ENCODE measurements around the gene SOX21. TPM values are rescaled to one million over a fixed set of nuclear protein-coding genes. Genes with fewer than 3 reads are reported as not detected.

Gene SOX21
- total RNA-seq, 1 experiment from 2014 or later = not detected

- Histone ChIP-seq H3K36me3 (no peaks in the 10 kb centered on the region), H3K27me3 (no peaks in the 10 kb centered on the region), H3K9me3 (replicated peaks) (no peaks in the 10 kb centered on the region), H3K27ac (no peak overlapping the region), H3K4me1 (no peaks in the 10 kb centered on the region), H3K4me3 (no peak overlapping the region)
- DNase-seq = no peak
Observed at GRCh38 chr13:94673851-94674250, 38.5 kb downstream of the SOX21 start.

GRCh38 chr13:94672400-94672799 lies 39.9 kb downstream of the SOX21 start:
- no peak for DNase-seq
- Histone ChIP-seq H3K4me1 (no peaks in the 10 kb centered on the region), H3K4me3 (no peak overlapping the region), H3K9me3 (replicated peaks) (no peaks in the 10 kb centered on the region), H3K27ac (no peak overlapping the region), H3K36me3 (no peaks in the 10 kb centered on the region), H3K27me3 (no peaks in the 10 kb centered on the region)

GRCh38 chr13:94667190-94667589 lies 45.2 kb downstream of the SOX21 start:
- Histone ChIP-seq H3K36me3 (no peaks in the 10 kb centered on the region), H3K4me1 (no peaks in the 10 kb centered on the region; the same call in 1 of the 2 replicates), H3K27ac (no peak overlapping the region), H3K27me3 (peaks cover 11% of the 10 kb centered on the region), H3K4me3 (no peak overlapping the region), H3K9me3 (replicated peaks) (no peaks in the 10 kb centered on the region)
- DNase-seq = no peak

GRCh38 chr13:94666065-94666464 lies 46.3 kb downstream of the SOX21 start:
- Histone ChIP-seq H3K27ac (no peak overlapping the region), H3K4me1 (no peaks in the 10 kb centered on the region; the same call in 1 of the 2 replicates), H3K36me3 (no peaks in the 10 kb centered on the region), H3K27me3 (peaks cover 11% of the 10 kb centered on the region), H3K9me3 (replicated peaks) (no peaks in the 10 kb centered on the region), H3K4me3 (no peak overlapping the region)
- DNase-seq = no peak

- peaks cover 11% of the 10 kb centered on the region for H3K27me3 ChIP-seq
- H3K27ac ChIP-seq = no peak overlapping the region
- DNase-seq = no peak
- H3K4me1 ChIP-seq = no peaks in the 10 kb centered on the region; the same call in 1 of the 2 replicates
- H3K4me3 ChIP-seq = no peak overlapping the region
- no peaks in the 10 kb centered on the region for H3K36me3 ChIP-seq
- H3K9me3 ChIP-seq (replicated peaks) = no peaks in the 10 kb centered on the region
Observed at GRCh38 chr13:94664889-94665288, 47.5 kb downstream of the SOX21 start.

- peaks cover 11% of the 10 kb centered on the region for H3K27me3 ChIP-seq
Observed at GRCh38 chr13:94662274-94662945, 49.9 kb downstream of the SOX21 start.

GRCh38 chr13:94661406-94661805 lies 50.9 kb downstream of the SOX21 start:
- H3K36me3 ChIP-seq = no peaks in the 10 kb centered on the region
- H3K27me3 ChIP-seq = peaks cover 11% of the 10 kb centered on the region
- H3K4me3 ChIP-seq = no peak overlapping the region
- H3K9me3 ChIP-seq (replicated peaks) = no peaks in the 10 kb centered on the region
- no peak for DNase-seq
- H3K27ac ChIP-seq = no peak overlapping the region
- H3K4me1 ChIP-seq = no peaks in the 10 kb centered on the region; the same call in 1 of the 2 replicates

More at GRCh38 chr13:94662274-94662945, 49.9 kb downstream of the SOX21 start:
- no peak overlapping the region for H3K4me3 ChIP-seq
- H3K36me3 ChIP-seq = no peaks in the 10 kb centered on the region
- no peaks in the 10 kb centered on the region; the same call in 1 of the 2 replicates for H3K4me1 ChIP-seq
- H3K9me3 ChIP-seq (replicated peaks) = no peaks in the 10 kb centered on the region
- DNase-seq = no peak
- no peak overlapping the region for H3K27ac ChIP-seq

- Histone ChIP-seq H3K4me1 (no peaks in the 10 kb centered on the region; the same call in 1 of the 2 replicates), H3K36me3 (no peaks in the 10 kb centered on the region), H3K27ac (no peak overlapping the region), H3K4me3 (no peak overlapping the region), H3K27me3 (peaks cover 11% of the 10 kb centered on the region), H3K9me3 (replicated peaks) (no peaks in the 10 kb centered on the region)
- DNase-seq = no peak
Observed at GRCh38 chr13:94660695-94661326, 51.5 kb downstream of the SOX21 start.

Other genes with a start within 250 kb of the SOX21 start
- 0.06 TPM in 1 of 2 replicates, not detected in the other for gene DCT, start 232.9 kb downstream of the SOX21 start, total RNA-seq (2014; rRNA removed; shearing (Covaris generic))
- 17.9 and 21.3 TPM in 2 replicates for gene TGDS, start 116.4 kb downstream of the SOX21 start, total RNA-seq (2014; rRNA removed; shearing (Covaris generic))
- gene GPR180, start 110.7 kb downstream of the SOX21 start, total RNA-seq (2014; rRNA removed; shearing (Covaris generic)) = 11.0 and 12.0 TPM in 2 replicates